GM23338 (cell line): ENCODE data around the gene NUP42.

Experiments used
- EZH2 ChIP-seq: fragments of 200-600 bp; sonication (generic); IDR thresholded peaks from one replicate; pipeline ENCODE4 v1.8.0; 2017; ENCODE audit warnings: antibody characterized with exemption, mild to moderate bottlenecking, low read depth; ENCODE audit not compliant: unreplicated experiment
- EZH2phosphoT487 ChIP-seq: fragments of 200-600 bp; sonication (generic); IDR thresholded peaks from one replicate; pipeline ENCODE4 v1.8.1; 2018; ENCODE audit warnings: antibody characterized with exemption; ENCODE audit not compliant: unreplicated experiment
- TF ChIP-seq, protein P1 (sequence below), 2 experiments: fragments of 200-600 bp in 1 of 2; sonication (generic) in 1 of 2; conservative IDR thresholded peaks; 2 replicates each; pipeline versions ENCODE4 v1.5.1 to v1.6.1; 2016 to 2017; ENCODE audit warnings: antibody characterized with exemption in 2 of 2, low read depth in 2 of 2, mild to moderate bottlenecking in 2 of 2, moderate library complexity in 1 of 2

DNA sequence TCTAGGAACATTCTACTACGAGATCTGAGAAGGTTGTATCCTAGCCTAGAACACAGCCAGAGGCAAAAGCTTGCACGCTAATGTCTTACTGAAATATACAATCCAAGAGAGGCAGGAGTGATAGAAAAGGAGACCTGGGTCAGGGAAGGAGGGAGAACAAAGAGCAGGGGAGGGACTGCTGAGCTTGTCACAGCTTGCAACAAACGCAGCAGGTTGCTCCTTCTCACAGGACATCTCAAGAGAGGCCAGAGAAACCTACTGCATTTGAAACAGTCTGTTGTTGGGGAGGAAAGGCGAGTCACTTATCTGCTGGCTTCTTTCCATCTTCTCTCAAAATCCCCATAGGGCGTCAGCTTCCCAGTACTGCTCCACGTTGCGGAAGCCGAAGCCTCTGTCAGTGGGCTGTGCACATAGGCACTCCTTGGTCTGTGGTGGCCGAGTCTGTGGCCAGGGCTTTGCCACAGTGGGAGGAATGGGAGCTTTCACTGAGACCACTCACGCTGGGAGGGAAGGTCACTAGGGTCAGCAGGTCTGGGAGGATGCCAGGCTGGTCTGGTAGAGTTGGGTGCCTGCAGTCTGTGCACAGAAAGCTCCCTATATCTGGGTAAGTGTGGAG lies 39.0 kb downstream of the NUP42 start:
- TF ChIP-seq, protein P1, sequence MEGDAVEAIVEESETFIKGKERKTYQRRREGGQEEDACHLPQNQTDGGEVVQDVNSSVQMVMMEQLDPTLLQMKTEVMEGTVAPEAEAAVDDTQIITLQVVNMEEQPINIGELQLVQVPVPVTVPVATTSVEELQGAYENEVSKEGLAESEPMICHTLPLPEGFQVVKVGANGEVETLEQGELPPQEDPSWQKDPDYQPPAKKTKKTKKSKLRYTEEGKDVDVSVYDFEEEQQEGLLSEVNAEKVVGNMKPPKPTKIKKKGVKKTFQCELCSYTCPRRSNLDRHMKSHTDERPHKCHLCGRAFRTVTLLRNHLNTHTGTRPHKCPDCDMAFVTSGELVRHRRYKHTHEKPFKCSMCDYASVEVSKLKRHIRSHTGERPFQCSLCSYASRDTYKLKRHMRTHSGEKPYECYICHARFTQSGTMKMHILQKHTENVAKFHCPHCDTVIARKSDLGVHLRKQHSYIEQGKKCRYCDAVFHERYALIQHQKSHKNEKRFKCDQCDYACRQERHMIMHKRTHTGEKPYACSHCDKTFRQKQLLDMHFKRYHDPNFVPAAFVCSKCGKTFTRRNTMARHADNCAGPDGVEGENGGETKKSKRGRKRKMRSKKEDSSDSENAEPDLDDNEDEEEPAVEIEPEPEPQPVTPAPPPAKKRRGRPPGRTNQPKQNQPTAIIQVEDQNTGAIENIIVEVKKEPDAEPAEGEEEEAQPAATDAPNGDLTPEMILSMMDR (conservative IDR thresholded peaks at IDR 0.05; ENCODE audit: low read depth in 2 of 2): no peak
- TF ChIP-seq EZH2 (no peak), EZH2phosphoT487 (no peak)
